Upper lobe of left lung (tissue), 4 donors: ENCODE measurements around the gene THOP1.

ENCODE experiments used
- CTCF ChIP-seq, 6 experiments: fragments of 450-650 bp in 4 of 6; fragments of 200-600 bp in 2 of 6; sonication (generic) in 2 of 6; IDR thresholded peaks; one replicate each; pipeline ENCODE4 v1.5.1; 2016 to 2019; ENCODE audit warnings: antibody characterized with exemption in 6 of 6
- POLR2A ChIP-seq, 4 donors: fragments of 450-650 bp; IDR thresholded peaks; one replicate each; pipeline ENCODE4 v1.5.1; 2016 to 2017; ENCODE audit warnings: antibody characterized with exemption in 4 of 4, mild to moderate bottlenecking in 2 of 4

GRCh38 chr19:2808129-2808941, 23.0 kb downstream of the THOP1 start:
- TF ChIP-seq CTCF (IDR thresholded peaks at IDR 0.05) (no peak), POLR2A (IDR thresholded peaks at IDR 0.05) (no peak)
